NB4 (cell line): ENCODE measurements around the gene ULK1.
A peak's percentile ranks its signal among the peaks of the same experiment; 100 is the strongest.
"Not testable (repeated sequence)": the region's sequence is repeated elsewhere in the genome, so short reads cannot be mapped to it uniquely, and the experiment has no call there.

Experiments
- DNase-seq: peaks from one replicate; pipeline ENCODE4 v3.0.0; 2010; ENCODE audit warnings: low read depth
- H3K4me3 ChIP-seq: one replicate; pipeline ENCODE4 v1.5.1; 2011; ENCODE audit warnings: mild to moderate bottlenecking, low read depth, low read length, moderate library complexity
- CTCF ChIP-seq: IDR thresholded peaks from one replicate; pipeline ENCODE4 v1.5.1; 2012; ENCODE audit warnings: low read depth, low read length
- MAX ChIP-seq: IDR thresholded peaks from 2 replicates; pipeline ENCODE4 v1.6.1; 2011; ENCODE audit warnings: low read depth, low read length
- MYC ChIP-seq: IDR thresholded peaks from 2 replicates; pipeline ENCODE4 v1.6.1; 2011; ENCODE audit warnings: low read depth, low read length
- POLR2A ChIP-seq: IDR thresholded peaks from 2 replicates; pipeline ENCODE4 v1.6.1; 2011; ENCODE audit warnings: mild to moderate bottlenecking; ENCODE audit not compliant: insufficient read length; ENCODE audit errors: extremely low read depth

The ULK1 gene

GRCh38 chr12:131872154-131873051 is 22.0 kb upstream of the ULK1 start:
- TF ChIP-seq POLR2A (peak; percentile 21), MYC (no peak; the same call in 1 of the 2 replicates), MAX (peak; percentile 47)
- peak overlapping the region; percentile 19 for H3K4me3 ChIP-seq
- DNase-seq = peak; percentile 98

GRCh38 chr12:131873293-131873692 is 21.1 kb upstream of the ULK1 start:
- no peak overlapping the region for H3K4me3 ChIP-seq
- TF ChIP-seq MYC (no peak), CTCF (no peak), POLR2A (no peak), MAX (no peak)
- DNase-seq = peak; percentile 5

GRCh38 chr12:131874972-131875371 is 19.4 kb upstream of the ULK1 start:
- DNase-seq = peak; percentile 55
- H3K4me3 ChIP-seq = not testable (repeated sequence)

GRCh38 chr12:131877216-131877615 is 17.2 kb upstream of the ULK1 start:
- not testable (repeated sequence) for H3K4me3 ChIP-seq, DNase-seq

GRCh38 chr12:131878436-131878835 is 16.0 kb upstream of the ULK1 start:
- H3K4me3 ChIP-seq = not testable (repeated sequence)
- DNase-seq = peak; percentile 65

GRCh38 chr12:131882804-131883520 is 11.5 kb upstream of the ULK1 start:
- no peak overlapping the region for H3K4me3 ChIP-seq
- DNase-seq = peak; percentile 71
- TF ChIP-seq CTCF = no peak
- no peak for TF ChIP-seq MYC
- no peak for TF ChIP-seq POLR2A
- no peak for TF ChIP-seq MAX

- no peak overlapping the region for H3K4me3 ChIP-seq
- no peak for DNase-seq
- no peak for TF ChIP-seq POLR2A
These were observed 10.9 kb upstream of the ULK1 start for GRCh38 chr12:131883521-131883900.

- H3K4me3 ChIP-seq, DNase-seq: not testable (repeated sequence)
These were observed 9.3 kb upstream of the ULK1 start for GRCh38 chr12:131885076-131885475.

- no peak for DNase-seq
- TF ChIP-seq CTCF = no peak
- no peak overlapping the region for H3K4me3 ChIP-seq
These were observed 8.8 kb upstream of the ULK1 start for GRCh38 chr12:131885543-131886057.

- not testable (repeated sequence) for H3K4me3 ChIP-seq, DNase-seq
These were observed 2.7 kb upstream of the ULK1 start for GRCh38 chr12:131891722-131892121.
